Measurements from ENCODE around the gene SFI1.

GRCh38 chr22:31616315-31616980 lies 120.1 kb downstream of the SFI1 start:
- no peak for TF ChIP-seq EZH2 (IDR thresholded peaks at IDR 0.05; ENCODE audit: insufficient read depth, poor library complexity, severe bottlenecking)
- TF ChIP-seq EZH2phosphoT487 (IDR thresholded peaks at IDR 0.05; ENCODE audit: insufficient read depth, low read depth), result no peak
